Measurements from ENCODE around the gene FGF18. TPM values are rescaled to one million over a fixed set of nuclear protein-coding genes. Genes with fewer than 3 reads are reported as not detected.

Gene FGF18
- total RNA-seq, 1 experiment from 2014 or later, result 0.94 TPM

DNA sequence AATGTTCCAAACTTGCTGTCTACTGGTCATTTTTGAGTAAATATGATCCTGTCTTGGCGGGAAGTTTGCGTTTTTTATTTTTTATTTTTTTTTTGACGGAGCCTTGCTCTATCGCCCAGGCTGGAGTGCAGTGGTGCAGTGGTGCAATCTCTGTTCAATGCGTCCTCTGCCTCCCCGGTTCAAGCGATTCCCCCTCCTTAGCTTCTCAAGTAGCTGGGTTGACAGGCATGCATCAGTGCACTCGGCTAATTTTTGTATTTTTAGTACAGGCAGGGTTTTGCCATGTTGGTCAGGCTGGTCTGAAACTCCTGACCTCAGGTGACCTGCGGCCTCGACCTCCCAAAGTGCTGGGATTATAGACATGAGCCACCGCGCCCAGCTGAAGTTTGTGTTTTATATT is 45.4 kb downstream of the FGF18 start:
- Mint-ChIP-seq H3K27ac (no peak overlapping the region), H3K36me3 (ENCODE audit: insufficient read depth in 1 of 3, low read depth in 3 of 3) (no peaks in the 10 kb centered on the region), H3K4me1 (peaks cover 15 to 21% of the 10 kb centered on the region in 2 experiments), H3K9me3 (no peaks in the 10 kb centered on the region), H3K27me3 (ENCODE audit: low read depth) (peaks cover 2% of the 10 kb centered on the region), H3K4me3 (no peak overlapping the region)
- no peaks in the 10 kb centered on the region for H4K20me1 ChIP-seq (ENCODE audit: control insufficient read depth, insufficient read depth, insufficient read length)
- H4K91ac ChIP-seq (ENCODE audit: insufficient read length, low read depth, low read length), result no peak overlapping the region
- H3K9ac ChIP-seq (ENCODE audit: extremely low read depth, insufficient read length, low read length), result no peak overlapping the region
- no peak for DNase-seq
- no peaks in the 10 kb centered on the region for H3K27me3 ChIP-seq (ENCODE audit: insufficient read depth, low read length)
- no peak overlapping the region for H4K8ac ChIP-seq (replicated peaks; ENCODE audit: insufficient read length, low read depth, low read length)
- no peak overlapping the region for H2AK5ac ChIP-seq (ENCODE audit: insufficient read length, low read length)
- H3K4me2 ChIP-seq (ENCODE audit: insufficient read depth, insufficient read length, low read length), result no peak overlapping the region
- H3K79me1 ChIP-seq (ENCODE audit: insufficient read depth, low read depth, low read length, poor library complexity, severe bottlenecking), result no peaks in the 10 kb centered on the region
- TF ChIP-seq, protein P1, sequence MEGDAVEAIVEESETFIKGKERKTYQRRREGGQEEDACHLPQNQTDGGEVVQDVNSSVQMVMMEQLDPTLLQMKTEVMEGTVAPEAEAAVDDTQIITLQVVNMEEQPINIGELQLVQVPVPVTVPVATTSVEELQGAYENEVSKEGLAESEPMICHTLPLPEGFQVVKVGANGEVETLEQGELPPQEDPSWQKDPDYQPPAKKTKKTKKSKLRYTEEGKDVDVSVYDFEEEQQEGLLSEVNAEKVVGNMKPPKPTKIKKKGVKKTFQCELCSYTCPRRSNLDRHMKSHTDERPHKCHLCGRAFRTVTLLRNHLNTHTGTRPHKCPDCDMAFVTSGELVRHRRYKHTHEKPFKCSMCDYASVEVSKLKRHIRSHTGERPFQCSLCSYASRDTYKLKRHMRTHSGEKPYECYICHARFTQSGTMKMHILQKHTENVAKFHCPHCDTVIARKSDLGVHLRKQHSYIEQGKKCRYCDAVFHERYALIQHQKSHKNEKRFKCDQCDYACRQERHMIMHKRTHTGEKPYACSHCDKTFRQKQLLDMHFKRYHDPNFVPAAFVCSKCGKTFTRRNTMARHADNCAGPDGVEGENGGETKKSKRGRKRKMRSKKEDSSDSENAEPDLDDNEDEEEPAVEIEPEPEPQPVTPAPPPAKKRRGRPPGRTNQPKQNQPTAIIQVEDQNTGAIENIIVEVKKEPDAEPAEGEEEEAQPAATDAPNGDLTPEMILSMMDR (conservative IDR thresholded peaks at IDR 0.05), result no peak
- no peak overlapping the region for H3K18ac ChIP-seq (ENCODE audit: insufficient read length, low read depth, low read length)
- no peak overlapping the region for H2BK12ac ChIP-seq (ENCODE audit: insufficient read length, low read depth, low read length)
- H3K14ac ChIP-seq (ENCODE audit: insufficient read depth, low read length), result no peak overlapping the region
- no peak overlapping the region for H2BK5ac ChIP-seq (ENCODE audit: insufficient read length, low read length)
- WGBS (ENCODE audit: extremely low coverage, insufficient read length, low lambda C conversion rate), result no CpG with 5 or more reads among the region's 12 CpGs
- no peak overlapping the region for H4K5ac ChIP-seq (ENCODE audit: insufficient read length, low read depth, low read length)
- H2BK20ac ChIP-seq (ENCODE audit: low read depth, low read length, poor library complexity, severe bottlenecking), result no peak overlapping the region
- H3K4ac ChIP-seq (ENCODE audit: low read depth, low read length), result no peak overlapping the region
- H2BK120ac ChIP-seq (ENCODE audit: low read depth, low read length, poor library complexity, severe bottlenecking), result no peak overlapping the region
- no peak overlapping the region for H2AFZ ChIP-seq (ENCODE audit: low read length)
- no peak overlapping the region for H3K27ac ChIP-seq (ENCODE audit: insufficient read length, low read depth, low read length)
- H3K23me2 ChIP-seq (ENCODE audit: insufficient read length, low read depth, low read length, poor library complexity, severe bottlenecking), result no peaks in the 10 kb centered on the region
- no peak overlapping the region for H3K56ac ChIP-seq (ENCODE audit: insufficient read length, low read depth, low read length)
- no peak overlapping the region for H2BK15ac ChIP-seq (ENCODE audit: low read depth, low read length)
- H3K23ac ChIP-seq (ENCODE audit: insufficient read length, low read depth, low read length), result no peak overlapping the region
- H3K4me1 ChIP-seq (ENCODE audit: insufficient read depth, low read length), result no peaks in the 10 kb centered on the region; the same call in 1 of the 2 replicates
- H3K9me3 ChIP-seq (ENCODE audit: control insufficient read depth, low read depth, low read length), result no peaks in the 10 kb centered on the region
- no peak overlapping the region for H3T11ph ChIP-seq (ENCODE audit: low read length)
- H3K79me2 ChIP-seq (ENCODE audit: insufficient read depth, low read length), result no peaks in the 10 kb centered on the region
